NCI-H446 treated with DMSO at 0.1 percent for 48 hours (cell line): ENCODE measurements around the gene KLHL26.

Source experiments
- DNase-seq: peaks from one replicate; lab custom pipeline; 2025; lab: John Stamatoyannopoulos, UW

KLHL26 gene

GRCh38 chr19:18715416-18715815, 78.6 kb downstream of the KLHL26 start:
- no peak for DNase-seq

- no peak for DNase-seq
Observed at GRCh38 chr19:18716857-18717256, 80.0 kb downstream of the KLHL26 start.

- no peak for DNase-seq
Observed at GRCh38 chr19:18717601-18718000, 80.8 kb downstream of the KLHL26 start.

- no peak for DNase-seq
Observed at GRCh38 chr19:18718015-18718526, 81.2 kb downstream of the KLHL26 start.

- no peak for DNase-seq
Observed at GRCh38 chr19:18718846-18719458, 82.1 kb downstream of the KLHL26 start.

GRCh38 chr19:18719541-18719940, 82.7 kb downstream of the KLHL26 start:
- DNase-seq: no peak
